Measurements from ENCODE around the gene ANP32A.

- TF ChIP-seq POLR2A (IDR thresholded peaks at IDR 0.05), result no peak
- TF ChIP-seq CTCF (IDR thresholded peaks at IDR 0.05), result no peak
These were observed 32.5 kb downstream of the ANP32A start for GRCh38 chr15:68788264-68788624.

Data from vagina (tissue), 2 donors.